ENCODE measurements around the gene NOSIP.
A peak's percentile ranks its signal among the peaks of the same experiment; 100 is the strongest.

Gene NOSIP

GRCh38 chr19:49587227-49587626 is 6.9 kb upstream of the NOSIP start:
- H3K4me3 ChIP-seq (ENCODE audit: low read depth, low read length), result no peak overlapping the region
- H3K9me3 ChIP-seq (ENCODE audit: control insufficient read depth, insufficient read depth, low read length), result no peaks in the 10 kb centered on the region

DNA sequence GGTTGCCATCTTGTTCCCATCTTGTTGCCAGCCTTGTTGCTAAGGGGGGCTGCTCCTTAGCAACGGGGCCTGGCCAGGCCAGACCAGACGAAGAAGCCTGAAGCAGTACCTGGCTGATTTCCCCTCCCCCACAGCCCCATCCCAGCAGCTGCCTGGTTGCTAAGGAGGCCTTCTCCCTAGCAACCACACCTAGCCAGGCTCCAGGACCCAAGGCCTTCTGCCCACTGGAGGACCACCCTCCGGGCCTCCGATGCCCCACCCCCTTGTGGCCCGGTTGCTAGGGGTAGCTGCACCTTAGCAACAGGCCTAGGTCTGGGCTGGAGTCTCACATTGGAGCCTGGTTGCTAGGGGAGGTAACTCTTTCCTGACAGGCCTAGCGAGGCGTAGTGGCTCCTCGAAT is 4.7 kb upstream of the NOSIP start:
- H3K27me3 ChIP-seq (ENCODE audit: control insufficient read depth, insufficient read depth, low read length), result no peaks in the 10 kb centered on the region
- no peaks in the 10 kb centered on the region for H3K36me3 ChIP-seq (ENCODE audit: control insufficient read depth, insufficient read depth, low read length)
- no peak overlapping the region for H3K27ac ChIP-seq (ENCODE audit: low read depth, low read length)
- H3K4me3 ChIP-seq (ENCODE audit: low read depth, low read length), result no peak overlapping the region
- H3K9me3 ChIP-seq (ENCODE audit: control insufficient read depth, insufficient read depth, low read length), result no peaks in the 10 kb centered on the region
- peaks cover 9% of the 10 kb centered on the region for H3K4me1 ChIP-seq (ENCODE audit: control insufficient read depth, insufficient read depth, low read length)
- no peak overlapping the region for H3K9ac ChIP-seq (ENCODE audit: low read depth, low read length)

More at GRCh38 chr19:49587227-49587626, 6.9 kb upstream of the NOSIP start:
- Histone ChIP-seq H3K27me3 (ENCODE audit: control insufficient read depth, insufficient read depth, low read length) (no peaks in the 10 kb centered on the region), H3K36me3 (ENCODE audit: control insufficient read depth, insufficient read depth, low read length) (no peaks in the 10 kb centered on the region), H3K4me1 (ENCODE audit: control insufficient read depth, insufficient read depth, low read length) (peaks cover 4% of the 10 kb centered on the region; the same call in 1 of the 2 replicates), H3K9ac (ENCODE audit: low read depth, low read length) (no peak overlapping the region), H3K27ac (ENCODE audit: low read depth, low read length) (no peak overlapping the region)

DNA sequence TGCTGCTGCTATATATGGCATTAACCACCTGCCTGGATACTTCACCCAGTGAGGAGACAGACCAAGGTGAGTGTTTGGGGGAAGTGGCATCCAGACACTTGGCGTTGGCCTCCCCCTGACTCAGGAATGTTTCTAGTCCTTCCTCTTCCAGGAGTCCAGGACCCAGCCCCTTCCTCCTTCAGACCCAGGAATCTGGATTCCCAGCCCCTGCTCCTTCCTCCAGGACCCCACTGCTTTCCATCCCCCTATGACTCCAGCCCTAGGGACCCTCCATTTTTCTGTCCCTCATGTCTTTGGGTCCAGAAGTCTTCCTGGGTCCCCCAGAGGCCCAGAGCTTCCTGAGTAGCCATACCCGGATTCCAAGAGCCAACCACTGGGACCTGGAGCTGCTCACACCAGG is 2.9 kb upstream of the NOSIP start:
- Histone ChIP-seq H3K9ac (ENCODE audit: low read depth, low read length) (no peak overlapping the region), H3K4me3 (ENCODE audit: low read depth, low read length) (no peak overlapping the region), H3K27ac (ENCODE audit: low read depth, low read length) (no peak overlapping the region), H3K27me3 (ENCODE audit: control insufficient read depth, insufficient read depth, low read length) (no peaks in the 10 kb centered on the region), H3K9me3 (ENCODE audit: control insufficient read depth, insufficient read depth, low read length) (no peaks in the 10 kb centered on the region), H3K36me3 (ENCODE audit: control insufficient read depth, insufficient read depth, low read length) (0 out of 2 replicates have a peak, but pooled peaks cover 1% of the 10 kb centered on the region), H3K4me1 (ENCODE audit: control insufficient read depth, insufficient read depth, low read length) (peaks cover 15% of the 10 kb centered on the region)

DNA sequence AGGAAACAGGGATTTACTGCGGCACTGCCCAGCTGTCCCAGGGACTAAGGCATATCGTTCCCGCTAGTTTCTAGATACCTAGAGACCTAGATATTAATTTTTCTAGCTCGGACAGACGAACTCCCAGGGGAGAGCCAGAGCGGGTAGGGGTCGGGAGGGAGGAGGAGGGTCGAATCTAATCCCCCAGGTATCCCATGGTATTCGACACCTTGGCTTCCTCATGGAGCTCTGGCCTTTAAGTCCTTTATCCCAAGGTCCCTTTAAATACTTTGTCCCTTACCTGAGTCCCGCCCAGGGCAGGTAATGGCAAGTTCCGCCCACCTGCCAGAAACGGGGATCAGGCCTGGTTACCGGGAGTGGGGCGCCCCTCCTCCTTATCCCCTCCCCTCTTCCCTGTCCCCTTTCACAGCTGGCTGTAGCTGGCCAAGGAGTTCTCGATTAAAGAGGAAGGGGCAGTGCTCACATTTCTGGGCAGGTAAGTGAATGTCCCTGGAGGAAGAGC is 702 bp upstream of the NOSIP start, which contains the start of gene PRRG2:
TSS of gene PRRG2 (plus strand) at position 310 of the 502 bp plus-strand sequence. CDS start 1,904 bp downstream, outside the sequence.
- peaks cover 15% of the 10 kb centered on the region for H3K4me1 ChIP-seq (ENCODE audit: control insufficient read depth, insufficient read depth, low read length)
- peak within 1 kb of the TSS; percentile 70 for H3K9ac ChIP-seq (ENCODE audit: low read depth, low read length)
- H3K27me3 ChIP-seq (ENCODE audit: control insufficient read depth, insufficient read depth, low read length), result no peaks in the 10 kb centered on the region
- H3K27ac ChIP-seq (ENCODE audit: low read depth, low read length), result peak within 1 kb of the TSS; percentile 61
- no peaks in the 10 kb centered on the region for H3K9me3 ChIP-seq (ENCODE audit: control insufficient read depth, insufficient read depth, low read length)
- peak within 1 kb of the TSS; percentile 88 for H3K4me3 ChIP-seq (ENCODE audit: low read depth, low read length)
- H3K36me3 ChIP-seq (ENCODE audit: control insufficient read depth, insufficient read depth, low read length), result peaks cover 6% of the 10 kb centered on the region

DNA sequence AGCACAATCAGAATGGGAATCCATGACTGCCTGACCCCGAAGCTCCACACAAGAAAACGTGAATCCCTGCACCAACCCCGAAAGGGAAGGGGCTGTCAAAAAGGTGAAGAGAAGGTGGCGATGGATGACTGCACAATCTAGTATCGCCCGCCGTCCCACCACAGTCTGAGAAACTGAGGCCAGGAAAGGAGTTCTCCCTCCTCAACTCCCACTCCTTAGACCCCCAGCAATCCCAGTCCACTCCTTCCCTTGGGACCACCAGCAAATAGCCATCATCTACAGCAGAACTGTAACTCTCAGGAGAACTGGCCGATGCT is 451 bp downstream of the NOSIP start:
- H3K36me3 ChIP-seq (ENCODE audit: control insufficient read depth, insufficient read depth, low read length), result peaks cover 12% of the 10 kb centered on the region
- H3K4me1 ChIP-seq (ENCODE audit: control insufficient read depth, insufficient read depth, low read length), result peaks cover 15% of the 10 kb centered on the region
- H3K9me3 ChIP-seq (ENCODE audit: control insufficient read depth, insufficient read depth, low read length), result no peaks in the 10 kb centered on the region
- peak overlapping the region; percentile 88 for H3K4me3 ChIP-seq (ENCODE audit: low read depth, low read length)
- peak overlapping the region; percentile 61 for H3K27ac ChIP-seq (ENCODE audit: low read depth, low read length)
- no peaks in the 10 kb centered on the region for H3K27me3 ChIP-seq (ENCODE audit: control insufficient read depth, insufficient read depth, low read length)
- H3K9ac ChIP-seq (ENCODE audit: low read depth, low read length), result peak overlapping the region; percentile 70

DNA sequence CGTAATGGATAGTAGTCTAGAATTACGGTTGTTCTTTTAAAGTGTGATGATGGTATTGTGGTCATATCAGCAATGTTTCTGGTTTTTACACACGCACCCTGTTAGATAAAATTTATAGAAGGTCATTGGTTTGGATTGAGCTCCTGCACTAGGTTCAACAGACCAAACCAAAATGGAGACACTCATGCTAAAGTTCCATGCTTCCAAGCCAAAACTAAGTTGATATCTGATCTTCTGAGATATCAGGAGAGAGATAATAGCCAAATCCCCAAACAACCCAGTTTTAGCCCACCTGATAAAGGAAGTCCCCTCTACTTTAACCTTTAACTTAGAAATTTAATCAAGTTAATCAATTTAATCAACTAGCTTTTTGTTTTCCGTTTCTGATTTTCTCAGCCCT is 1.2 kb downstream of the NOSIP start:
- Histone ChIP-seq H3K9me3 (ENCODE audit: control insufficient read depth, insufficient read depth, low read length) (no peaks in the 10 kb centered on the region), H3K36me3 (ENCODE audit: control insufficient read depth, insufficient read depth, low read length) (peaks cover 17% of the 10 kb centered on the region), H3K27ac (ENCODE audit: low read depth, low read length) (no peak overlapping the region), H3K9ac (ENCODE audit: low read depth, low read length) (0 out of 2 replicates have a peak overlapping the region, but pooled peaks have one; percentile 70), H3K4me3 (ENCODE audit: low read depth, low read length) (peak overlapping the region; percentile 88), H3K27me3 (ENCODE audit: control insufficient read depth, insufficient read depth, low read length) (no peaks in the 10 kb centered on the region), H3K4me1 (ENCODE audit: control insufficient read depth, insufficient read depth, low read length) (peaks cover 11% of the 10 kb centered on the region)

DNA sequence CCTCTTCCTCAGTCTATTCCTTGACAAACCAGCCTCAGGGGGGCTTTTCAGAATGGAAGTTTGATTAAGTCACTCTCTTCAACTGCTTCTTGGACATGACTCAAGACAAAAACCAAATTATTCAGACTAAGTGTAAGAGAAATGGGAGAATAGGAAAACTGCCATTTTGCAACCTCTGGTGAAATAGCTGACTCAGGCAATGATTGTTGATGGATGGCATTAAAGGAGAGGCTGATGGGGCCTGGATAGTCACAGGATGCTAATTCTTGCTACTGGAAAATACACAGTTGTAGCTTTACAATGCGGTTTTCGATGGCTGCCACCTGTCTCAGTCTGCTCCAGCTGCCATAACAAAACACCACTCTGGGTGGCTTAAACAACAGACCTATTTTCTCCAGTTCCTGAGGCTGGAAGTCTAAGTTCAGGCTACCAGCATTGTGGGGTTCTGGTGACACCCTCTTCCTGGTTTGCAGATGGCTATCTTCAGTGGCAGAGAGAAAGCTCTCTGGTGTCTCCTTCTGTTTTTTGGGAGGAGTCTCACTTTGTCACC is 6.1 kb downstream of the NOSIP start:
- H3K27me3 ChIP-seq (ENCODE audit: control insufficient read depth, insufficient read depth, low read length), result no peaks in the 10 kb centered on the region
- peaks cover 27% of the 10 kb centered on the region for H3K36me3 ChIP-seq (ENCODE audit: control insufficient read depth, insufficient read depth, low read length)
- peaks cover 10% of the 10 kb centered on the region; the same call in 1 of the 2 replicates for H3K4me1 ChIP-seq (ENCODE audit: control insufficient read depth, insufficient read depth, low read length)
- no peaks in the 10 kb centered on the region for H3K9me3 ChIP-seq (ENCODE audit: control insufficient read depth, insufficient read depth, low read length)
- no peak overlapping the region for H3K4me3 ChIP-seq (ENCODE audit: low read depth, low read length)
- no peak overlapping the region for H3K27ac ChIP-seq (ENCODE audit: low read depth, low read length)
- no peak overlapping the region for H3K9ac ChIP-seq (ENCODE audit: low read depth, low read length)

GRCh38 chr19:49573425-49573824 is 6.9 kb downstream of the NOSIP start:
- H3K9ac ChIP-seq (ENCODE audit: low read depth, low read length), result no peak overlapping the region
- H3K27ac ChIP-seq (ENCODE audit: low read depth, low read length), result no peak overlapping the region

DNA sequence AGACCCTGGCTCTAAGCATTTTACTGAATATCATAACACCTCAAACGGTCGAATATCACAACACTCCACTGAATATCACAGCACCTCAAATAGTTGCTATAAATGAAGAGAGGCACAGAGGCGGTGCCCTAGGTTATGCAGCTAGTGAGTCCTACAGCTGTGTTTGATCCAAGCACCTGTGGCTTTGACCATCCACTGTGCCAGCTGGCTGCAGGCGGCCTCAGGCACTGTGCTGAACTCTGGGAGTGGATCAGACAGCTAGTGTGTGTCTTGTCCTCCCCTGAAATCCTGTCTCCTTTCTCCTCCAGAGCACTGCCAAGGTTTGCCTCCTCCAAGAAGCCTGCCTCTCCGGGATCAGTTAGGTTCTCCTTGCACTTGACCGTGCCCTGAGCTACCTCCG is 7.3 kb downstream of the NOSIP start:
- 0 out of 2 replicates have a peak, but pooled peaks cover 9% of the 10 kb centered on the region for H3K4me1 ChIP-seq (ENCODE audit: control insufficient read depth, insufficient read depth, low read length)
- no peak overlapping the region for H3K9ac ChIP-seq (ENCODE audit: low read depth, low read length)
- no peak overlapping the region for H3K4me3 ChIP-seq (ENCODE audit: low read depth, low read length)
- H3K9me3 ChIP-seq (ENCODE audit: control insufficient read depth, insufficient read depth, low read length), result no peaks in the 10 kb centered on the region
- H3K27me3 ChIP-seq (ENCODE audit: control insufficient read depth, insufficient read depth, low read length), result no peaks in the 10 kb centered on the region
- peaks cover 24% of the 10 kb centered on the region for H3K36me3 ChIP-seq (ENCODE audit: control insufficient read depth, insufficient read depth, low read length)
- no peak overlapping the region for H3K27ac ChIP-seq (ENCODE audit: low read depth, low read length)

More at GRCh38 chr19:49573425-49573824, 6.9 kb downstream of the NOSIP start:
- no peak overlapping the region for H3K4me3 ChIP-seq (ENCODE audit: low read depth, low read length)
- H3K27me3 ChIP-seq (ENCODE audit: control insufficient read depth, insufficient read depth, low read length), result no peaks in the 10 kb centered on the region
- no peaks in the 10 kb centered on the region for H3K9me3 ChIP-seq (ENCODE audit: control insufficient read depth, insufficient read depth, low read length)
- H3K36me3 ChIP-seq (ENCODE audit: control insufficient read depth, insufficient read depth, low read length), result peaks cover 27% of the 10 kb centered on the region
- 0 out of 2 replicates have a peak, but pooled peaks cover 9% of the 10 kb centered on the region for H3K4me1 ChIP-seq (ENCODE audit: control insufficient read depth, insufficient read depth, low read length)

DNA sequence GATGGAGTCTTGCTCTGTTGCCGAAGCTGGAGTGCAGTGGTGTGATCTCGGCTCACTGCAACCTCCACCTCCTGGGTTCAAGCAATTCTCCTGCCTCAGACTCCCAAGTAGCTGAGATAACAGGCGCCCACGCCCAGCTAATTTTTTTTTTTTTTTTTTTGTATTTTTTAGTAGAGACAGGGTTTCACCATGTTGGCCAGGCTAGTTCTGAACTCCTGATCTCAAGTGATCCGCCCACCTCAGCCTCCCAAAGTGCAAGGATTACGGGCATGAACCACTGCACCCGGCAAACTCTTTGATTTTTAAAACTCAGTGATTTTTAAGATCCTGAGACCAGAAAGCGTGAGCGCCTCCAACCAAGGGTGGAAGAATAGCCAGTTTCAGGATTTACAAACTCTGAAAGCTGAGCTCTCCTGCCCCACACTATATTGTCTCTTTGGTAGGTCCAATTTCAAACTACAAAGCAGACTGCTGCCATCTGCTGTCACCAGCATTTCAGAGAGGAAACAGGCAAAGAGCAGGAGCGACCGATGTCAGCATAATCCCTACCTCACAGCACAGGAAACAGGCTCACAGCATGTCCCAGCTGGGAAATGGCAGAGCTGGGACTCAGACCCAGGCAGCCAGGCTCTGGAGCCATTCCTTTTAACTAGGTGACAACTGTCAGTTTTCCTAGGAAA is 9.2 kb downstream of the NOSIP start:
- Histone ChIP-seq H3K27ac (ENCODE audit: low read depth, low read length) (peak overlapping the region; percentile 51), H3K9me3 (ENCODE audit: control insufficient read depth, insufficient read depth, low read length) (no peaks in the 10 kb centered on the region), H3K36me3 (ENCODE audit: control insufficient read depth, insufficient read depth, low read length) (peaks cover 22% of the 10 kb centered on the region), H3K9ac (ENCODE audit: low read depth, low read length) (no peak overlapping the region), H3K4me1 (ENCODE audit: control insufficient read depth, insufficient read depth, low read length) (0 out of 2 replicates have a peak, but pooled peaks cover 9% of the 10 kb centered on the region), H3K27me3 (ENCODE audit: control insufficient read depth, insufficient read depth, low read length) (no peaks in the 10 kb centered on the region), H3K4me3 (ENCODE audit: low read depth, low read length) (no peak overlapping the region)
